Osteocyte (in vitro differentiated cells): Measurements from ENCODE around the gene NCAPH2. TPM values are rescaled to one million over a fixed set of nuclear protein-coding genes. Genes with fewer than 3 reads are reported as not detected.

Source experiments
- DNase-seq: peaks from one replicate; pipeline ENCODE4 v3.0.0; 2021; ENCODE audit warnings: mixed read lengths; ENCODE audit not compliant: unreplicated experiment; ENCODE audit errors: extremely low spot score
- H3K27ac Mint-ChIP-seq: one replicate; pipeline ENCODE4 v1.8.0; 2021; ENCODE audit warnings: mild to moderate bottlenecking, mixed read lengths; ENCODE audit not compliant: unreplicated experiment
- H3K27me3 Mint-ChIP-seq: one replicate; pipeline ENCODE4 v1.8.0; 2021; ENCODE audit warnings: mixed read lengths; ENCODE audit not compliant: unreplicated experiment
- H3K36me3 Mint-ChIP-seq: one replicate; pipeline ENCODE4 v1.8.0; 2021; ENCODE audit warnings: mixed read lengths; ENCODE audit not compliant: unreplicated experiment
- H3K4me1 Mint-ChIP-seq: one replicate; pipeline ENCODE4 v1.8.0; 2021; ENCODE audit warnings: mixed read lengths; ENCODE audit not compliant: unreplicated experiment
- H3K4me3 Mint-ChIP-seq: one replicate; pipeline ENCODE4 v1.8.0; 2021; ENCODE audit warnings: mild to moderate bottlenecking, moderate library complexity, mixed read lengths; ENCODE audit not compliant: unreplicated experiment
- H3K9me3 Mint-ChIP-seq: one replicate; pipeline ENCODE4 v1.8.0; 2021; ENCODE audit warnings: mixed read lengths; ENCODE audit not compliant: unreplicated experiment
- total RNA-seq: library from RNA; stranded (reverse); gene quantifications from 2 replicates; pipeline ENCODE4 v1.2.1, GENCODE V29; 2021
- TF ChIP-seq, protein P1 (sequence below): fragments of 200-600 bp; sonication (generic); IDR thresholded peaks from 2 replicates; pipeline ENCODE4 v1.5.0; 2021; ENCODE audit warnings: antibody characterized with exemption, mild to moderate bottlenecking, moderate library complexity

NCAPH2 gene
- total RNA-seq, 1 donor from 2014 or later = 47.0 TPM

DNA sequence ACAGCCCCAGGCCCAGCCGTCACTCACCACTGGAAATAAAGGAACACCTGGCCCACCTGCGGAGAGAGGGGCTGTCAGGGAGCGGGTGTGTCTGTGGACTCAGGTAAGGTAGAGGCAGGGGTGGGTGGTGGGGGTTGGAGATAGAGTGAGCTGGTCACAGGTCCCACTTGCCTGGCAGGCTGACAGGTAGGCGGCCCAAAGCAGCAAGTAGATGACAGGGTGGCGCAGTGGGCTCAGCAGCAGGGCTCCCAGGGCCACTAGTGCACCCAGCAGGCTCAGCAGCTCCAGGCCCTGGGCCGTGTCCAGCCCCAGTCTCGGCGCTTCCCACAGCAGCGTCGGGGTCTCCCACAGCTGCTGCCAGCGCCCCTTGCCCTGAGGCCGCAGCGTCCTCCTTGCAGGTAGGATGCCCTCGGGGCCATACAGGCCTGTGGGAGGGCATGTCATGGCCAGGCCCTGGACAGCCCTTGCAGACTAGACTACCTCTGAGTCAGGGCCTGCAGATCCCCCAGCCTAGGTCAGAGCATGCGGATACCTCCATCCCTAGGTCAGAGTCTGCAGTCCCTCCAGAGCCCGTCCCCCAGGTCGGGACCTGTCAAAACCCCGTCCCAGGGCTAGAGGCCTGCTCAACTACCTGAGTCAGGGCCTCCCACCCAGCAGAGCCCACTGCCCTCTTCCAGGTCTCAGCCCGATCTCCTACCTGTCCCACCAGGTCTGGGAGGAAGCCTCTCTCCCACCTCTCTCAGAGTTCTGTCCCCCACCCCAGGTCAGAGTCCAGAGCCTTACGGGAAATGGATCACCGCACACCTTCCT, 1.2 kb upstream of the NCAPH2 start:
- TF ChIP-seq, protein P1, sequence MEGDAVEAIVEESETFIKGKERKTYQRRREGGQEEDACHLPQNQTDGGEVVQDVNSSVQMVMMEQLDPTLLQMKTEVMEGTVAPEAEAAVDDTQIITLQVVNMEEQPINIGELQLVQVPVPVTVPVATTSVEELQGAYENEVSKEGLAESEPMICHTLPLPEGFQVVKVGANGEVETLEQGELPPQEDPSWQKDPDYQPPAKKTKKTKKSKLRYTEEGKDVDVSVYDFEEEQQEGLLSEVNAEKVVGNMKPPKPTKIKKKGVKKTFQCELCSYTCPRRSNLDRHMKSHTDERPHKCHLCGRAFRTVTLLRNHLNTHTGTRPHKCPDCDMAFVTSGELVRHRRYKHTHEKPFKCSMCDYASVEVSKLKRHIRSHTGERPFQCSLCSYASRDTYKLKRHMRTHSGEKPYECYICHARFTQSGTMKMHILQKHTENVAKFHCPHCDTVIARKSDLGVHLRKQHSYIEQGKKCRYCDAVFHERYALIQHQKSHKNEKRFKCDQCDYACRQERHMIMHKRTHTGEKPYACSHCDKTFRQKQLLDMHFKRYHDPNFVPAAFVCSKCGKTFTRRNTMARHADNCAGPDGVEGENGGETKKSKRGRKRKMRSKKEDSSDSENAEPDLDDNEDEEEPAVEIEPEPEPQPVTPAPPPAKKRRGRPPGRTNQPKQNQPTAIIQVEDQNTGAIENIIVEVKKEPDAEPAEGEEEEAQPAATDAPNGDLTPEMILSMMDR = no peak
- Mint-ChIP-seq H3K36me3 (no peaks in the 10 kb centered on the region), H3K4me1 (peaks cover 16% of the 10 kb centered on the region), H3K27me3 (no peaks in the 10 kb centered on the region), H3K9me3 (no peaks in the 10 kb centered on the region), H3K4me3 (peak overlapping the region; percentile 93), H3K27ac (peak overlapping the region; percentile 80)
- DNase-seq = no peak

- DNase-seq = peak; percentile 99
- peaks cover 16% of the 10 kb centered on the region for H3K4me1 Mint-ChIP-seq
- TF ChIP-seq, protein P1 = no peak
- peak within 1 kb of the TSS; percentile 93 for H3K4me3 Mint-ChIP-seq
- H3K27ac Mint-ChIP-seq = peak within 1 kb of the TSS; percentile 93
- no peaks in the 10 kb centered on the region for H3K36me3 Mint-ChIP-seq
- H3K27me3 Mint-ChIP-seq = no peaks in the 10 kb centered on the region
- no peaks in the 10 kb centered on the region for H3K9me3 Mint-ChIP-seq
These were observed 518 bp upstream of the NCAPH2 start, which contains the start of gene LMF2 for GRCh38 chr22:50507421-50507990. LMF2 (minus strand) TSS chr22:50507702; CDS start chr22:50507675, 27 bp downstream.

GRCh38 chr22:50508897-50509296, 873 bp downstream of the NCAPH2 start:
- no peaks in the 10 kb centered on the region for H3K36me3 Mint-ChIP-seq
- H3K4me3 Mint-ChIP-seq = peak overlapping the region; percentile 81
- TF ChIP-seq, protein P1 = no peak
- peak overlapping the region; percentile 65 for H3K27ac Mint-ChIP-seq
- no peak for DNase-seq
- H3K27me3 Mint-ChIP-seq = no peaks in the 10 kb centered on the region
- no peaks in the 10 kb centered on the region for H3K9me3 Mint-ChIP-seq
- H3K4me1 Mint-ChIP-seq = peaks cover 16% of the 10 kb centered on the region

GRCh38 chr22:50513175-50513574, 5.2 kb downstream of the NCAPH2 start:
- DNase-seq = no peak
- Mint-ChIP-seq H3K27me3 (no peaks in the 10 kb centered on the region), H3K27ac (no peak overlapping the region), H3K36me3 (peaks cover 8% of the 10 kb centered on the region), H3K9me3 (no peaks in the 10 kb centered on the region), H3K4me3 (no peak overlapping the region), H3K4me1 (peaks cover 11% of the 10 kb centered on the region)
- TF ChIP-seq, protein P1 = no peak

GRCh38 chr22:50516068-50516467, 8.0 kb downstream of the NCAPH2 start:
- TF ChIP-seq, protein P1 = no peak
- Mint-ChIP-seq H3K36me3 (peaks cover 13% of the 10 kb centered on the region), H3K27me3 (no peaks in the 10 kb centered on the region), H3K9me3 (no peaks in the 10 kb centered on the region), H3K4me3 (no peak overlapping the region), H3K27ac (no peak overlapping the region), H3K4me1 (no peaks in the 10 kb centered on the region)
- DNase-seq = no peak
